ENCODE data around the gene COQ9. TPM values are rescaled to one million over a fixed set of nuclear protein-coding genes. Genes with fewer than 3 reads are reported as not detected.

COQ9 gene
- total and polyA plus RNA-seq, 4 experiments from 2014 or later = 26.8 to 37.7 (median 31.6) TPM

DNA sequence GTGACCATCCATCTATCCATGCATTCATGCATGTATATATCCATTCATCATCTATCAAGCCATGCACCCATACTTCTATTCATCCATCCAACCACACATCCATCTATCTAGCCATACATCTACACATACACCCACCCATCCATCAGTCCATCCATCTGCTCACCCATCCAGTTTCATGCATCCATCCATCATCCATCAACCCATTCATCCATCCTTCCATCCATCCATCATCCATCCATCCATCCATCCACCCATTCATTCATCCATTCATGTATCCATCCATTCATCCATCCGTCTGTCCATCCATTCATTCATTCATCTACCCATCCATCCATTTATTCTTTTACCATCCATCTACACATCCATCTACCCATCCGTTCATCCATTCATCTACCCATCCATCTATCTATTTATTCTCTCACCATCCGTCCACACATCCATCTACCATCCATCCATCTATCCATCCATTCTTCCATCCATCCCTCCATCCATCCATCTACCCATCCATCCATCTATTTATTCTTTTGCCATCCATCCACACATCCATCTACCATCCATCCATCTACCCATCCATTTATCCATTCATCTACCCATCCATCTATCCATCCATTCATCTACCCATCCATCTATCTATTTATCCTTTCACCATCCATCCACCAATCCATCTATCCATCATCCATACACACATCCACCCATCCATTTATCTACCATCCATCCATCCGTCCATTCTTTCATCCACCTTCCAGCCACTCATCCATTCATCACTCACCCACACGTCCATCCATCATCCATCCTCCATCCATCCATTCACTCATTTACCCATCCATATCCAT, 39.5 kb upstream of the COQ9 start:
- Histone ChIP-seq H3K36me3 (ENCODE audit: insufficient read depth, low read length) (no peaks in the 10 kb centered on the region), H3K27ac (ENCODE audit: low read depth, low read length) (no peak overlapping the region), H3K4me1 (ENCODE audit: insufficient read depth, low read length) (no peaks in the 10 kb centered on the region), H3K27me3 (ENCODE audit: insufficient read depth, low read length) (no peaks in the 10 kb centered on the region), H3K4me3 (ENCODE audit: low read length in 2 of 2) (no peak overlapping the region), H3K9me3 (ENCODE audit: control insufficient read depth in 1 of 2, low read length in 2 of 2) (no peaks in the 10 kb centered on the region)
- intact Hi-C loops (cut with micrococcal nuclease) = no loop called here
- POLR2A ChIA-PET (ENCODE audit: partially characterized antibody) = no interaction called here
- Mint-ChIP-seq H3K9me3 (no peaks in the 10 kb centered on the region), H3K4me3 (no peak overlapping the region), H3K4me1 (no peaks in the 10 kb centered on the region), H3K36me3 (no peaks in the 10 kb centered on the region), H3K27me3 (peaks cover 0 to 2% of the 10 kb centered on the region in 2 donors), H3K27ac (no peak overlapping the region)
- CTCF ChIA-PET (ENCODE audit: partially characterized antibody) = no interaction called here
- no peak for DNase-seq

DNA sequence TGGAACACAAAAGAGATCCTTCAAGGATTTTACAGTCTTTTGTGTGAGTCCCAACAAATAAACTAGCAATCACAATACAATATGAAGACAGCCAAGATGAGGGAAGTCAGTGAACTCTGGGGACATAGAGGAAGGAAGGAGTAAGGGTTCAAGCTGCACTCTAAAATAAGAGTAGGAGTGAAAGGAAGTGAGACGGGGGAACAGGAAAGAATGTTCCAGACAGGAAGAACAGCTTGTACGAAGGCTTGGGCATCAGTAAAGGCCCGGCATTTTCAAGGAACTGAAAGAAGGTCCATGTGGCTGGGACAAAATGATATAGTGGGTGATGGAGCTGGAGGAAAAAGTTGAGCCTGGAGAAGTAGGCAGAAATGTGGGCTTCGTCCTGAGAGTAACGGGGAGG, 38.2 kb upstream of the COQ9 start:
- peak overlapping the region in 2 of 7 donors; percentile 1 to 69 for H3K27ac Mint-ChIP-seq
- no peak overlapping the region for H3K4me3 Mint-ChIP-seq
- H3K36me3 Mint-ChIP-seq = no peaks in the 10 kb centered on the region
- POLR2A ChIA-PET (ENCODE audit: partially characterized antibody) = no interaction called here
- no peaks in the 10 kb centered on the region for H3K27me3 ChIP-seq (ENCODE audit: insufficient read depth, low read length)
- H3K36me3 ChIP-seq (ENCODE audit: insufficient read depth, low read length) = no peaks in the 10 kb centered on the region
- DNase-seq = no peak
- intact Hi-C loops (cut with micrococcal nuclease) = no loop called here
- no peaks in the 10 kb centered on the region for H3K4me1 Mint-ChIP-seq
- H3K9me3 Mint-ChIP-seq = no peaks in the 10 kb centered on the region
- CTCF ChIA-PET (ENCODE audit: partially characterized antibody) = interaction anchor here (1.2 kb wide), 1 partner anchor 10 kb away, joined by 4 read pairs; no protein-coding TSS in a partner anchor
- H3K27ac ChIP-seq (ENCODE audit: low read depth, low read length) = no peak overlapping the region
- H3K4me3 ChIP-seq (ENCODE audit: low read length in 2 of 2) = no peak overlapping the region
- no peaks in the 10 kb centered on the region for H3K9me3 ChIP-seq (ENCODE audit: control insufficient read depth in 1 of 2, low read length in 2 of 2)
- H3K27me3 Mint-ChIP-seq = peaks cover 0 to 2% of the 10 kb centered on the region in 2 donors
- no peaks in the 10 kb centered on the region for H3K4me1 ChIP-seq (ENCODE audit: insufficient read depth, low read length)

DNA sequence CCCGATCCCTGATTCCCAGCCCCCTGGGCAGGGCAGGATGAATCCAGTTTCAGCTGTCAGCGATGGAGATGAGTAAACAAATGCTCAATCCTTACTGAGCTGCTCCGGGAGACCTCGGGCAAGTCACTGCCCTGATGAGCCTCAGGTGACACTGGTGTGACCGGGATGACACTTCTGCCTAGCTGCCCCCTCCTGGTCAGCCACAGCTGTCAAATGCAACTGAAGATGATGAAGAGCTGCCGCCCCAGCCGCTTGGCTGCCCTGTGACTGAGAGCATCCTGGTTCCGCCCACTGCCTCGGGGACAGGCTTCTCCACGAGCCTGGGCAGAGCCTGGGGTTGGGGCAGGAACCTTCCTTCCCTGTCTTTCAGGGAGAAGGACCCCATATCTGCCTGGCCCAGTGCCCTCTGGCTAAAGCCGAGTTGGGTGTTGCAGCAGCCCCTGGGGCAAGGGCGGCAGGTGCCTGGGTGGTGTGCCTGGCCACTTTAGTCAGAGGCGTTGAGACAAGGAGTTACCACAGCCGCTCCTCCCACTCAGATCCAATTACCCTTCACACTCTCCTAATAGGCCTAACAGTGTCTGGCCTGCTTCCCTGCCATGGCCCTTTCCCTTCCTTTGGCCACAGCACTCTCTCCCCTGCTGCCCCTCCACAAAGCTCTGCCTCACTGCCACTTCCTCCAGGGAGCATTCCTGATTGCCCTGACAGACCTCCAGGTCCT, 37.2 kb upstream of the COQ9 start:
- Mint-ChIP-seq H3K27ac (no peak overlapping the region), H3K9me3 (no peaks in the 10 kb centered on the region), H3K36me3 (no peaks in the 10 kb centered on the region), H3K27me3 (peaks cover 0 to 4% of the 10 kb centered on the region in 2 donors), H3K4me3 (no peak overlapping the region), H3K4me1 (no peaks in the 10 kb centered on the region)
- ChIA-PET POLR2A (ENCODE audit: partially characterized antibody) (no interaction called here), CTCF (ENCODE audit: partially characterized antibody) (interaction anchor here (1.2 kb wide), 1 partner anchor 9 kb away, joined by 4 read pairs; no protein-coding TSS in a partner anchor)
- Histone ChIP-seq H3K4me1 (ENCODE audit: insufficient read depth, low read length) (no peaks in the 10 kb centered on the region), H3K27ac (ENCODE audit: low read depth, low read length) (no peak overlapping the region), H3K36me3 (ENCODE audit: insufficient read depth, low read length) (no peaks in the 10 kb centered on the region), H3K27me3 (ENCODE audit: insufficient read depth, low read length) (no peaks in the 10 kb centered on the region), H3K9me3 (ENCODE audit: control insufficient read depth in 1 of 2, low read length in 2 of 2) (no peaks in the 10 kb centered on the region), H3K4me3 (ENCODE audit: low read length in 2 of 2) (no peak overlapping the region)
- intact Hi-C loops (cut with micrococcal nuclease) = no loop called here
- DNase-seq = no peak

DNA sequence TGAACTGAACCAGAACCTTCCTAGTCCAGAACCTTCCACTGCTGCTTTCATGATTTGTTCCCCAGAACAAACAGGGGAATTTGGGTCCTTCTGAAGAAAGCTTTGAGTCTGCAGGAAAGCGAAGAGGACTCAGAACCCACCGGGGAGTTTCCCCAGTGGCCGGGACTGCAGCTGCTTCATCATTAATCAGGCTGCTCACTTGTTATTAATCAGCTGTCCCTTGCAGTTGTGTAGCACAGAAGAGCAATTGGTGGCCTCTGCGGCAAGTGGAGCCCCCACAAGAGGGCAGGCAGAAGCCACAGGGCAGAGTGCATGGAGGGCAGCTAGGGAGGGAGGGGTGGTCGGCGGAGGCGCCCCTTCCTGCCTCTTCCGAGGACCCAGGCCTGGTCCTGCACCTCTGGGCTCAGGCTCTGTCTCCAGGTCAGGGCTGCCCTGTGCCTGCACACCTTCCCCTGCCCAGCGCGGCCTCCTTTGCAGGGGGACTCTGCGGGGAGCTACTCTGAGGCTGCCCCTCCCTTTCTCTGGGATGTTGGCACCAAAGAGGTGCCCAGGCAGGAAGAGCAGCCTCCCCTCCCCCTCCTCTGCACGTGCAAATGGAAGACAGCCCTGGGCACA, 35.8 kb upstream of the COQ9 start:
- H3K9me3 Mint-ChIP-seq = no peaks in the 10 kb centered on the region
- Histone ChIP-seq H3K4me3 (ENCODE audit: low read length in 2 of 2) (no peak overlapping the region), H3K27ac (ENCODE audit: low read depth, low read length) (no peak overlapping the region), H3K4me1 (ENCODE audit: insufficient read depth, low read length) (no peaks in the 10 kb centered on the region), H3K9me3 (ENCODE audit: control insufficient read depth in 1 of 2, low read length in 2 of 2) (no peaks in the 10 kb centered on the region), H3K27me3 (ENCODE audit: insufficient read depth, low read length) (no peaks in the 10 kb centered on the region), H3K36me3 (ENCODE audit: insufficient read depth, low read length) (no peaks in the 10 kb centered on the region)
- intact Hi-C loops (cut with micrococcal nuclease) = no loop called here
- H3K27ac Mint-ChIP-seq = no peak overlapping the region
- H3K4me3 Mint-ChIP-seq = no peak overlapping the region
- DNase-seq = no peak
- H3K4me1 Mint-ChIP-seq = no peaks in the 10 kb centered on the region
- ChIA-PET POLR2A (ENCODE audit: partially characterized antibody) (no interaction called here), CTCF (ENCODE audit: partially characterized antibody) (interaction anchor here (1.0 kb wide), 1 partner anchor 112 kb away, joined by 3 read pairs; no protein-coding TSS in a partner anchor)
- peaks cover 0 to 4% of the 10 kb centered on the region in 2 donors for H3K27me3 Mint-ChIP-seq
- no peaks in the 10 kb centered on the region for H3K36me3 Mint-ChIP-seq

GRCh38 chr16:57412584-57412983, 34.7 kb upstream of the COQ9 start:
- ChIA-PET CTCF (ENCODE audit: partially characterized antibody) (interaction anchor here (1.0 to 3.0 kb wide), 2 partner anchors 108 to 112 kb away, joined by 3 to 17 read pairs; no protein-coding TSS in a partner anchor), POLR2A (ENCODE audit: partially characterized antibody) (no interaction called here)
- no peak for DNase-seq
- intact Hi-C loops (cut with micrococcal nuclease) = no loop called here
- Mint-ChIP-seq H3K4me1 (peaks cover 4 to 8% (median 6%) of the 10 kb centered on the region in 4 donors), H3K27me3 (peaks cover 1 to 6% of the 10 kb centered on the region in 2 donors), H3K36me3 (no peaks in the 10 kb centered on the region), H3K4me3 (no peak overlapping the region), H3K27ac (no peak overlapping the region), H3K9me3 (no peaks in the 10 kb centered on the region)
- H3K4me3 ChIP-seq (ENCODE audit: low read length in 2 of 2) = no peak overlapping the region
- H3K4me1 ChIP-seq (ENCODE audit: insufficient read depth, low read length) = peaks cover 7% of the 10 kb centered on the region
- no peaks in the 10 kb centered on the region for H3K9me3 ChIP-seq (ENCODE audit: control insufficient read depth in 1 of 2, low read length in 2 of 2)
- no peak overlapping the region for H3K27ac ChIP-seq (ENCODE audit: low read depth, low read length)
- H3K27me3 ChIP-seq (ENCODE audit: insufficient read depth, low read length) = no peaks in the 10 kb centered on the region
- no peaks in the 10 kb centered on the region for H3K36me3 ChIP-seq (ENCODE audit: insufficient read depth, low read length)

DNA sequence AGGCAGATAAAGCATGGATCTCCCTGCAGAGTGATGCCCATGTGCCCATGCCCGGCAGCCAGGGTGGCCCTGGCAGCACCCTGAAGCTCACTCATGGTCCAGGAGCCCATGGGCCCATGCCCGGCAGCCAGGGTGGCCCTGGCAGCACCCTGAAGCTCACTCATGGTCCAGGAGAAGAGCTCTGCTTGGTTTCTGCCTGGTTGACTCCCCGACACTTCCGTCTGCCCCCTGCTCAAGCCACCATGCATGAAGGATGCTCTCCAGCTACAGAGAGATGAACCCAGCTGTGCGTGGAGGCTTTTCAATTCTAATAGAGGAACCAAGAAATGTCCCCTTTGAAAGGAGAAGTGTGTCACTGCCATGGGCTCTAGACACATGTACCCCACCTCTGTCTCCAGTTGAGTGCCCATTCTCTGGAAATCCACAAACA, 34.0 kb upstream of the COQ9 start:
- Histone ChIP-seq H3K27me3 (ENCODE audit: insufficient read depth, low read length) (no peaks in the 10 kb centered on the region), H3K27ac (ENCODE audit: low read depth, low read length) (no peak overlapping the region), H3K4me1 (ENCODE audit: insufficient read depth, low read length) (peaks cover 7% of the 10 kb centered on the region), H3K9me3 (ENCODE audit: control insufficient read depth in 1 of 2, low read length in 2 of 2) (no peaks in the 10 kb centered on the region), H3K4me3 (ENCODE audit: low read length in 2 of 2) (no peak overlapping the region), H3K36me3 (ENCODE audit: insufficient read depth, low read length) (no peaks in the 10 kb centered on the region)
- H3K27ac Mint-ChIP-seq = no peak overlapping the region
- H3K36me3 Mint-ChIP-seq = no peaks in the 10 kb centered on the region
- ChIA-PET POLR2A (ENCODE audit: partially characterized antibody) (interaction anchor here (1.0 kb wide), 1 partner anchor 113 kb away, joined by 3 read pairs; no protein-coding TSS in a partner anchor), CTCF (ENCODE audit: partially characterized antibody) (interaction anchor here (0.6 to 3.0 kb wide), 3 partner anchors 105 to 113 kb away, joined by 3 to 17 read pairs (median 3); no protein-coding TSS in a partner anchor)
- H3K27me3 Mint-ChIP-seq = peaks cover 1 to 6% of the 10 kb centered on the region in 2 donors
- no peak overlapping the region for H3K4me3 Mint-ChIP-seq
- intact Hi-C loops (cut with micrococcal nuclease) = no loop called here
- peaks cover 6 to 13% (median 7%) of the 10 kb centered on the region in 4 donors for H3K4me1 Mint-ChIP-seq
- DNase-seq = no peak
- no peaks in the 10 kb centered on the region for H3K9me3 Mint-ChIP-seq

GRCh38 chr16:57413733-57414132, 33.5 kb upstream of the COQ9 start:
- intact Hi-C loops (cut with micrococcal nuclease) = no loop called here
- H3K9me3 Mint-ChIP-seq = no peaks in the 10 kb centered on the region

More at GRCh38 chr16:57413733-57414132, 33.5 kb upstream of the COQ9 start:
- no peaks in the 10 kb centered on the region for H3K36me3 ChIP-seq (ENCODE audit: insufficient read depth, low read length)
- Mint-ChIP-seq H3K27me3 (peaks cover 1 to 6% of the 10 kb centered on the region in 2 donors), H3K4me1 (peaks cover 8 to 16% (median 10%) of the 10 kb centered on the region in 4 donors), H3K27ac (no peak overlapping the region), H3K4me3 (no peak overlapping the region), H3K36me3 (no peaks in the 10 kb centered on the region)
- DNase-seq = no peak
- CTCF ChIA-PET (ENCODE audit: partially characterized antibody) = interaction anchor here (0.6 to 3.0 kb wide), 3 partner anchors 105 to 113 kb away, joined by 3 to 17 read pairs (median 3); no protein-coding TSS in a partner anchor
- no peak overlapping the region for H3K27ac ChIP-seq (ENCODE audit: low read depth, low read length)
- POLR2A ChIA-PET (ENCODE audit: partially characterized antibody) = interaction anchor here (1.0 kb wide), 1 partner anchor 113 kb away, joined by 3 read pairs; no protein-coding TSS in a partner anchor
- H3K27me3 ChIP-seq (ENCODE audit: insufficient read depth, low read length) = no peaks in the 10 kb centered on the region
- H3K4me3 ChIP-seq (ENCODE audit: low read length in 2 of 2) = no peak overlapping the region
- peaks cover 10% of the 10 kb centered on the region for H3K4me1 ChIP-seq (ENCODE audit: insufficient read depth, low read length)
- H3K9me3 ChIP-seq (ENCODE audit: control insufficient read depth in 1 of 2, low read length in 2 of 2) = no peaks in the 10 kb centered on the region
